Measurements from ENCODE around the gene IL6R.

- peak; percentile 99 for TF ChIP-seq CTCF (IDR thresholded peaks at IDR 0.05; ENCODE audit: insufficient read depth, low read depth, low read length)
- no peak for TF ChIP-seq EZH2 (IDR thresholded peaks at IDR 0.05; ENCODE audit: insufficient read depth, low read length)
Measured at GRCh38 chr1:154479764-154480421, 74.8 kb downstream of the IL6R start.

Measured in astrocyte (in vitro differentiated cells and primary cell).